ENCODE results near the gene CD40LG.
A peak's percentile ranks its signal among the peaks of the same experiment; 100 is the strongest.

The CD40LG gene

GRCh38 chrX:136647677-136648360 lies at the start of gene CD40LG:
Gene CD40LG (plus strand): TSS chrX:136648158. CDS start chrX:136648249, 91 bp downstream.
- no peak for DNase-seq

GRCh38 chrX:136598631-136599030 lies 49.3 kb upstream of the CD40LG start:
- DNase-seq: no peak

- no peak for DNase-seq
Measured at GRCh38 chrX:136600059-136600458, 47.9 kb upstream of the CD40LG start.

- no peak for DNase-seq
Measured at GRCh38 chrX:136607236-136607635, 40.7 kb upstream of the CD40LG start.

GRCh38 chrX:136608295-136608933 lies 39.5 kb upstream of the CD40LG start:
- DNase-seq: peak; percentile 21

DNA sequence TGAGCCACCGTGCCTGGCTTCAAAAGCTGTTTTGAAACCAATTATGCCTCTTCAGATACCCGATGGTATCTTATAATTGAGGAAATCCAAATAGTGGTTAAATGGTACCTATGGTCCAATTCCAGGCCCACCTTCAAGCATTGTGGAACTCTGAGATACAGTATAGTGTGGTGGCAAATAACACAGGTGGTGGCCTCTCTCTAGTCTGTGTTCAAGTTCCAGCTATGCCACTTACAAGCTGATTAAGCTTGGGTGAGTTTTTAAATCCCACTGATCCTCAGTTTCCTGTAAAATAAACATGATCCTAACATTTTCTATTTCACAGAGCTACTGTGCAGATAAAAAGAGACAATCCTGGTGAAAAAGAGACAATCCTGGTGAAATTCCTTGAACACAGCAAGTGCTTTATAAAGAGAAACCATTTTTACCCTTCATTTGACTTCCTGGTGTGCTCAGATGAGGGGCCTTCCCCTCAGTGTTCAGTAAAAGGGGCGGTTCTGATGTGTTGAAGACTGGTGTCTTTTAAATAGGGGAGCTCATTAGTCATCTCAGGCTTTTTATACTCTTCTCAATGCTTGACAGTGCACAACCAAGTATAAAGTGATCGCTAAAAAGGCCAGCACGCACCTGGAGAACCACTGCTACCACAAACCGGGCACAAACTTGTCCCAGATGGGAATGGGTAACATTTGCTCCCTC lies 30.8 kb upstream of the CD40LG start:
- DNase-seq: no peak

- DNase-seq: no peak
Measured at GRCh38 chrX:136619899-136620505, 28.0 kb upstream of the CD40LG start.

DNA sequence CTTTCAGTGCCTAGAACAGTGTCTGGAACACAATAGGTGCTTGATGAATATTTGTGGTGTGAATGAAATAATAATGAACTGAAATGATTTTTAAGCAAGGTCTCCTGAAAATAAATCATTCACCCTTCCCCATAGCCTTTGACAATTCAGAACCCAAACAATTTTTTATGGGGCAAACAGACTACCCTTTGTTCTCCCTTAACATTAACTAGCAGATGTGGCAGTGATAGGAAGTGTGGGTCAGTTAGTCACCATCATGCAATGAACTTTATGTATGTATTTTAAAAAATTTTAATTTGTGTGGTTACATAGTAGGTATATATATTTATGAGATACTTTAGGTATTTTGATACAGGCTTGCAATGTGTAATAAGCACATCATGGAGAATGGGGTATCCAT lies 27.2 kb upstream of the CD40LG start:
- DNase-seq: no peak

- no peak for DNase-seq
Measured at GRCh38 chrX:136622568-136622967, 25.4 kb upstream of the CD40LG start.

GRCh38 chrX:136623396-136623795 lies 24.6 kb upstream of the CD40LG start:
- DNase-seq: no peak

GRCh38 chrX:136625246-136625645 lies 22.7 kb upstream of the CD40LG start:
- DNase-seq: no peak

- DNase-seq: no peak
Measured at GRCh38 chrX:136626237-136626636, 21.7 kb upstream of the CD40LG start.

GRCh38 chrX:136626891-136627290 lies 21.1 kb upstream of the CD40LG start:
- DNase-seq: no peak

GRCh38 chrX:136627409-136627808 lies 20.5 kb upstream of the CD40LG start:
- no peak for DNase-seq

DNA sequence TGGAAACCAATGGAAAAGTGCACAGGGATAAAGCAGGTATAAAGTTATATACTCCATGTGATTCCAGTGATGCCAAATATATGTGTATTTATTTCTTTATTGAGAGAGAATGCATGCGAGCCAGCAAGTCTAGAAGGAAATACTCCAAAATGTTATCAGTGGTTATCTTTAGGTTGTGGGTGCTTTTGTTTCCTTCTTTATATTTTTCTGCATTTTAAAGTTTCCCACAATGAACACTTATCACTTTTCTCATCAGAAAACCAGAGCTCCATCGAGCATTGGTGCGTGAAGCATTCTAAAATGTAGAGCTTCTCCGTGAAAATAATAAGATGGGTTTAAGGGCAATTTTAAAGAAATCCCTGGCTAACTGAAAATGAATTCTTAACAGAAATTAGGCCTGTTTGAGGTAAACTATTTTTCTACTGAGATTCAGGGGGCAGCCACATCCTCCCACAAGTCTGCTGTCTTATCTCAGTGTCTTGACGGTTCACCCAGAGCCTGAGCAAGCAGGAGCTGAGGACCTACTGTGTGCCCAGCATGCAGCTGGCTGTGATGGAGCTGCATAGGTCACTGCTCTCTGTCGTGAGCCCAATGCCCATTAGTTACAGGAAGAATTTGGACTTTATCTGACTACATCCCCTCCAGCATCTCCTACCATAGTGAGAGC lies 18.7 kb upstream of the CD40LG start:
- DNase-seq: no peak

- no peak for DNase-seq
Measured at GRCh38 chrX:136630881-136631280, 17.1 kb upstream of the CD40LG start.

GRCh38 chrX:136635235-136635634 lies 12.7 kb upstream of the CD40LG start:
- DNase-seq: no peak

- DNase-seq: no peak
Measured at GRCh38 chrX:136636121-136636520, 11.8 kb upstream of the CD40LG start.

DNA sequence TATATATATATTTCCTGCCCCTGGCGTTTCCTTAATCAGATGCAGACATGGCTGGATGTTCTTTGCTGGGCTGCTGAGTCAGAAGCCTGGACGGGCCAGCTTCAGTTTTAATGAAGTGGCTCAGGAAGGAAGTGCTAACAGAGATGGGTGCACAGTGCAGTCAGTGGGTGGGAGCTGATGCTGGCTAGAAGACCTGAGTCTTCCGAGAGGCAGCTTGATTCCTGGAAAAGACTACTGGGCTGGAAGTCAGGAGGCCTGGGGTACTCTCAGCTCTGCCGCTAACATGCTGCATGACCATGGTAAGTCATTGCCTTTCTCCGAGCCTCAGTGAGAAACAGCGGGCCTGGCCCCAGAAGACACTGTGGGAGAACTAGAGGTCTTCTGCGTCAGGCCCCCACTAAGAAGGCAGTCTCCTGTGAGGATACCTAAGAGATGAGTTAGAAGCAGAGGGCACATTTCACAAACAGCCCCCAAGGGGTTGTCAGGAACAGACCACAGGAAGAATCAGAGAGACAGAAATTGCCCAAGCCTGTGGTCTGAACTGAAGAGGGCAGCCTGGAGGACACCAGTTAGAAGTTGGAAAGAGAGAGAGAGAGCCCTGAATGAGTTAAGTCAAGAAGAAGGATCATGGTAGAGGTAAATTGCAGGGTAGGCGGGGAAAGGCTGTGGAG lies 8.3 kb upstream of the CD40LG start:
- DNase-seq: no peak

DNA sequence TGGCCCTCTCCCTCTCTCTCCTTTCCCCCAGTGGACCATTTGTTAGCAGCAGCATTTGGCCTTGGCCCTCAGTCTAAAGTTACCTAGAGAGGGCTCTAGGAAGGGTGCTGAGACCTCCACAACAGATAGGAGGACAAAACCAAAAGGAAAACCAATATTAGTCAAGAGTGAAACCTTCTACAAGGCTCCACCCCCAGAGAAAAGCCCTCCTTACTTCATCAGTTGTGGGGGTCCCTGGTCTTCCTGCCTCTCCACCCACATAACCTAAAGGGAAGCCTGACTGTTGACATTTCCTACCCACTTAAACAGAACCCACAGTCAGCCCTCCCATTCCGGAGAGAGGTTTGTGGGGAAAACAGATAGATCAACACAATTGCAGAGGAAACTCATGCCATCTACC lies 4.7 kb upstream of the CD40LG start:
- no peak for DNase-seq

DNA sequence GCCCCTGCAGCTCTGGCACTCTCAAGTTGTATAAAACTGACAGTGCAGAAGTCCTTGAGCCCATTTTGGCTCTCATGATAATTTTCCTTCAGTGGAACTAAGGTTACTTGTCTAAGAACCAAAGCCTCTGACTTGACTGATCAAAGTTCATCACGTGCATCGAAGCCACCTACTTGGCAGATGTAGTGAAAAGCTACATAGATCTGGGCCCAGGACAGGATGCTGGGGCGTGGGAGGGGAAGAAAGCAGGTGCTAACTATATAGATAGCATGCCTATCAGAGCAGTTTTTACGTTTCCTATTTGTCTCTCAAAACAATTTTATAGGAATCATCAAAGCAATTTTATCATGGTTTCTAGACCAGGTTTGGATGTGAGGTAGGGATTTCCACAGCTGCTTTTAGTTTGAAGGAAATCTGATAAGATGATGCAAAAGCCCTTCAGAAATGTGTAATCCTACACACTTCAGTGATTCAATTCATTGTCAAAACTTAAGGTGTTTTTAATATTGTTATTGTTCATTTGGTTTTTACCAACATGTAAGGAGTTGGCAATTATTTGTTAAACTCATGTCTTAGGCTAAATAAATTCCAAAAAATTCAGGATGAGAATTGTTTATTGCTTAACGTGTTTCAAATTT lies 1.2 kb upstream of the CD40LG start:
- no peak for DNase-seq

- DNase-seq: no peak
Measured at GRCh38 chrX:136650811-136651210, 2.9 kb downstream of the CD40LG start.
